GM21737 (cell line): ENCODE measurements around the gene OXSM.

Experiments
- ATAC-seq: cut with Tn5 transposase; IDR thresholded peaks from one replicate; pipeline ENCODE4 v1.9.1; 2021; ENCODE audit warnings: mild to moderate bottlenecking, moderate library complexity; ENCODE audit not compliant: unreplicated experiment

Gene OXSM

DNA sequence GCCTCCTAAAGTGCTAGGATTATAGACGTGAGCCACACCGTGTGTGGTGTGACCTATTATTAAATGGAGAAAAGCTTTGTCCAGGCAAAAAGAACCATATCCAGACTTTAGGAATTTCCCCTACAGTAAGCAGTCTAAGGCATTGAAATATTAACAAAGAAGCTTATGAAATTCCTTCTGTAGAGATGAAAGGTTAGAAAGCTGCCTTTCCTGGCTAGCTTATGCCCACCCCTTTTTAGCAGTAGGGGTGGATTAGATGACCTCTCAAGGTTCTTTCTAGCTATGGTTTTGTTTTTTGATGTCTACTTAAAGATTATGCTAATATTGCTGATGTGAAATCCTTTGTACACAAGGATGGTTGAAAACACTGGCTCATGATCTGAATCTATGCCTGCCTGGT lies 13.9 kb downstream of the OXSM start:
- no peak for ATAC-seq

DNA sequence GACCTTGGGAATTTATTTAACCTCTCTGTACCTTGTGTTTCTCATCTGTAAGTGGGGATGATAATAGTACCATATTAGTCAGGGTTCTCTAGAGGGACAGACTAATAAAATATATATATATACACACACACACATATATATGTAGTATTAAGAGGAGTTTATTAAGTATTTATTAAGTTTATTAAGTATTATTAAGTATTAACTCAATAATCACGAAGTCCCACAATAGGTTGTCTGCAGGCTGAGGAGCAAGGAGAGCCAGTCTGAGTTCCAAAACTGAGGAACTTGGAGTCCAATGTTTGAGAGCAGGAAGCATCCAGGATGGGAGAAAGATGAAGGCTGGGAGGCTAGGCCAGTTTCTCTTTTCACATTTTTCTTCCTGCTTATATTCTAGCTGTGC lies 14.8 kb downstream of the OXSM start:
- no peak for ATAC-seq

DNA sequence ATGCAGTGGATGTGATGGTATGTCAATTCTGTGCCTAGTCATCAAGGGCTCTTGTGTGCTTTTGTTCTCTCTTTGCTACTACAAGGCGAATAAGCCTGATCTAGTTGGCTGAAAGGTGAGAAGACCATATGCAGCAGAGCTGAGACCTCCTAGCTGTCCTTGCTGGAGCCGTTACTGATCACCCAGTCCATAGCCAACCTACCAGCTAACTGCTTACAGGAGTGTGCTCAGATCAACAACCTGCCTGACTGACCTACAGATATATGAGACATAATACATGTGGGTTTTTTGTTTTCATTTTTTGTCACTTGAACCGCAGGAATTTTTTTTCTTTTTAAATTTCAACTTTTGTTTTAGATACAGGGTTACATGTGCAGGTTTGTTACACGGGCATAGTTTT lies 22.8 kb downstream of the OXSM start:
- no peak for ATAC-seq

DNA sequence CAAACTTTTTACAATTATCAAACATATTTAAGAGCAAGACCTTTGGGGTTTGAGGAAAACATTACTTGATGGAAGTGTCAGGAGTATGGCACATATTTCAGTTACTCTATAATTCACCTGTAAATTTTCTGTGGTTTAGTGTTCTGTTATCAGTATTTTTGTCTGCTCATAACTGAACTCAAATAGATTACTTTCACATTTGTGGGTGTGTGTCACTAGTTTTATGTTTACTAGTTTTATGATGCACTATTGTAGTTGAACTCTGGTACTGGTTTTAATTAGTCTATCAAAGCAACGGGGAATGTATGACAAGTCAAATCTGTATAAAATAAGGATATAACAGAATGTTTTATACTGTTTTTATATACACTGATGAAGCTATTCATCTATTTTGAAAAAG lies 27.2 kb downstream of the OXSM start:
- no peak for ATAC-seq

DNA sequence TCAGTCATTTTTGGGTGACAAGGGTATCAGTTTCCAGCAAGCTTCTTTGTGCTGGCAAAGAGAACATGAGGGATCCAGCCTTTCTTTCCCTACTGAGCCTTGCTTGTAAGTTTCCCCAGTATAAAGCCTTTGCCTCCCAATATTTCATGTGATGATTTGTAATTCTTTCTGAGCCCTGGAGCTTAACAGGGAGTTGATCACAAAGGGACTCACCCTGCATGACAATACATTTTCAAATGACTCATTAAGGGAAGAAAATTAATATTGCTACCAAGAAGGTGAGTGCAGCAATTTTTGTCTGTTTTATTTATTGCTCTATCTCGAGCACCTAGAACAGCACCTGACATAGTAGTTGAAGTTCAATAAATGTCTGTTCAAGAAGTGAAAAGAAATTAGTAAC lies 27.7 kb downstream of the OXSM start:
- ATAC-seq, result no peak

DNA sequence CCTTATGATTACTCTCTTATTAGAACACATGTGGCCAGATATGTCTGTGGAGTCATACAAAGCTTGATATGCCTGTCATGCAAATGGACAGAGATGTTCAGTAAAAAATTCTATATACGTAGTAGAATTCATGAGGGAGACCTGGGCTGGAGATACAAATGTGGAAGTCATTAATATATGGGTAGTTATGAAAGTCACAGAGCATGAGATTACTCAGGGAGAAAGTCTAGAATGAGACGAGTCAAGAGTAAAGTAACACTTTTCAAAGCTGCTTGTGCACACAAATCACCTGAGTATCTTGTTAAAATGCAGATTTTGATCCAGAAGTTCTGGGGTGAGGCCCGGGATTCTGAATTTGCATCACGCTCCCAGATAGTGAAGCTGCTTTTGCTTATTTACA lies 28.4 kb downstream of the OXSM start:
- ATAC-seq, result no peak

DNA sequence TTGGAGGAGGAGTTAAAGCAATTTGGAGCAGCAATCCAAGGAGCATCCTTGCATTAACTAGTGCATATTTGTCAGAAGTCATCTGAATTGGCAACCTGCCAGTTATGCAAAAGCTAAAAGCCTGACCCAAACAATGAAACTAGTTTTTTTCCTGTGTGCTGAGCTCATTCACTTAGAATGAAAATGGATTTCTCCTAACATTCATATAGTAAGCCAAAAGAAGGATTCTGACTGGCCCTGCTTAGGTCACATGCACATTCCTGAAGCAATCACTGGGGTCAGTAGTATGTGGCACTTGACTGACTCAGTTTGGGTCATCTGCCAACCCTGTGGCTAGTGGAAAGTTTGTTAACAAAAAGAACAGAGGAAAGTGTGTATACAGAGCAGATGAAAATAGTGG lies 30.5 kb downstream of the OXSM start:
- ATAC-seq, result no peak

DNA sequence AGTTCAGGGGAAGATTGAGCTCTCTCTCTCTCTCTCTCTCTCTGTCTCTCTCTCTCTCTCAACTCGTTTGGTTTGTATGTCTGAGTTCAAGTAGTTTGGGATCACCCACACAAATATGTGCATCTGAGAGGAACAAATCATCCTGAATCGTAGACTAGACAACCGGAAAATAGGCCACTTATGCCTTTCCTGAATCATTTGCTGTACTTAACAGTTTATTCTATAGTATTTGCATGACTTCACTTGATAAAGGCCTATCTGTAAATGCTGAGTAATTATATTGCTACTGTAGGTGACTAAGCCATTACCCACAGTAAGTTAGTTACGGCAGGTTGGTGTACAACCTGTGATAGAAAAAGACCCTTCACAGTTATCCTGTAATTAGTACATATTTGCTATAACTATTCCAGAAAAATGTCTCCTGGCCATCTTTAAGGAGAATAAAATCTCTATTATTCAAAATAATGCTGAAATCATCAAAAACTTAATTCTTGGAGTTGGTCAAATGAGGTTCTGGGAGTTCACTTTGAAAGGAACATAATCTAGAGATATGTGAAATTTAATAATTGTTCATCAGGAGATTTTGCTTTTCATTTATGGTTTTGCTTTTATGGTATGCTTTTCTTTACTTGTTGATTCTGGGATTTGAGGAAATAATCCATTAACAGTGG lies 31.1 kb downstream of the OXSM start:
- ATAC-seq, result no peak

DNA sequence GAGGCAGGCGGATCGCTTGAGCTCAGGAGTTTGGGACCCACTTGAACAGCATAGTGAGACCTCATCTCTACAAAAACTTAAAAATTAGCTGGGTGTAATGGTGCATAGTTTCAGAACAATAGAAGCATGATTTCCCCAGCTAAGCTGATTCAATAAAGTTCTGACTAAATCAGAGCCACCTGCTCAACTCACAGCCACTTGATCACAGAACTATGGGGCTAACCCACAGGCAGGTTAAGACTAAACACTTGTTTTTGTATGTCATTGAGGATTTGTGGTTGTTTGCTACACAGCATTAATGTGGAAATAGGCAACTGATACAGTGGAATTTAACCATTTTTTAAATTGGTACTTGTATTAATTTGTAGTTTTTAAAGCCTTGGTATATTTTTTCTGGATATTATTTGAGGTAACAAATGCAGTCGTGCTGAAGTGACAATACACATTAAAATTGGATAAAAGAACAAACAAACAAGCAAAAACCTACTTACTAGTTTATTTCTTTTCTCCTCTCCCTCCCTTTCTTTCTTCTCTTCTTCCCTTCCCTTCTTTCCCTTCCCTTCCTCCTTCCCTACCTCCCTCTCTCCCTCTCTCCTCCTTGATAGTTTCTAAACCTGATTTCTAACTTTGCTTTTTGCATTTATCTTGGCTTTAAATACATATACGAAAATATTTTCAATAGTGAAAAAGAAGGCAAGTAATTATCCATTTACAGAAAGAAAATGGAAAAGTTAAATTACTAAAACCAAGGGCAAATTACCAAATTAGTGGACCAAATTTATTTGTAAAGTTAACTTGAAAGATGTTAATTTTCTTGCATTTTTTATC lies 32.1 kb downstream of the OXSM start:
- ATAC-seq, result no peak

DNA sequence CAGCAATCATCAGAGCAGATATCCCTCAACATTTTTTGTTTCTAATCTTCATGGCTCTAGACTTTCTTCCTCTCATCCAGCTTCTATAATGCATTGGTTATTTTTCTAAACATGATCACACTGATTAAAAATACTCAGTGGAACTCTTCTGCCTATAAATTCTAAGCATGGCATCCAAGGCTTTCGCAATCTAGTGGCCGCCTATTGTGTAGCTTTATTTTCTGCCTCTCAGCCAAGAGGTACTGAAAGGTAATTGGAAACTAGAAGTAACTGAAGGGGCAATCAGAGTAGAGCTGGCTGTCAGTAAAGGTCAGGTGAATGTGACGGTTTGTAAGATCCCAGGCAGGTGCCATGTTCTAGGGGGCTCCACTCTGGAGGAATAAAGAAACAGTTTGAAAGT lies 33.4 kb downstream of the OXSM start:
- no peak for ATAC-seq

DNA sequence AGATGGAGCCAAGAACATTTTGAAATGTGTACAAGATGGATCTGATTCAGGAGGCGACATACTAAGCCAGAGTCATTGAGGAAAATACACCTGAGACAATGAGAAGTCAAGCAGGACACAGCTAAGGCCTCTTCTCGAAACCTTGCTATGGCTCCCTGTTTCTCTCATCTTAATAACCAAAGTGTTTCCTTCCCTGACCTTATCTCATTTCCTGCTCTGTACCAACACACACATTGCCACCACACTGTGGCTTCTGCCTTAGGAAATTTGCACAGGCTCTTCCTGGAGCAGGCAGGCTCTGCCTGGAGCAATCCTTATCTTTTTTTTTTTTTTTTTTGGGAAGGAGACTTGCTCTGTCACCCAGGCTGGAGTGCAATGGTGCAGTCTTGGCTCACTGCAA lies 36.6 kb downstream of the OXSM start:
- no peak for ATAC-seq

DNA sequence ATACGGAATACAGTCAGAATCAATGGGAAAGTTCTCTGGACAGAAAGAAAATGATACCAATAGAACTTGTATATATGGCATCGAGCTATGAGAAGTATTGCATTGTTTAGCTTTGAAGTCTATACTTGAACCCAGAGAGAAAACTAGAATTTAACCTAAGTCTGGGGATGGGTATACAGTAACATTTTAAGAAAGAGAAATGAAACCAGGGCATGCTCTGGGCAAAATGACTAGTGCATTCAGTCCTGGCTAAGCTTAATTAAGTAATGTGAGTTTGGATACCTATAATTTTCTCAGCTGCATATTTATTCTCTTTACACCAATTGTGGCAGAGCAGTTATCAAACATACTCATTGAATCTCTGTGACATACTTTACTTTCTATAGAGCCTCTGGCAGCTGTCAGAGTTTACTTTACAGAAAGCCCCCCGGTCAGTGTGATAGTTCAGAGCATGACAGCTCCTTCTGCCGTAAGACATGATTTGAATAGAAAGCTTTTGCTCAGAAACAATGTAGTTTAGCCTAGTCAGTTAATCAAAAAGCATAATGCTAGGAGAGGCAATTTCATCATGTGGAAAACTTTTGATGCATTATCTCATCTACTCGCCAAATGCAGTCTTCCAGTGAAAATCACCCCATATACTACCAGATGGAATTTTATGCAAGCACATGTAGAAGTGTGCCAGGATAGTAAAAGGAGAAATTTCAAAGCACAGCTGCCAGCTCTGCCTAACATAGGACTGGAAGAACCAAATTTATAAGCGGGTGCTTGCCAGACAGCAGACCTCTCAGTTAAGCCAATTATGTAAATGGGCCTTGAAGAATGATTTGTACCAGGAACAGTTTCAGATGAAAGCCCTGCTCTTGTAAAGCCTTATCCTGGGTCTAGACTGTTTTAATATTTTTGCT lies 40.7 kb downstream of the OXSM start:
- ATAC-seq, result no peak

DNA sequence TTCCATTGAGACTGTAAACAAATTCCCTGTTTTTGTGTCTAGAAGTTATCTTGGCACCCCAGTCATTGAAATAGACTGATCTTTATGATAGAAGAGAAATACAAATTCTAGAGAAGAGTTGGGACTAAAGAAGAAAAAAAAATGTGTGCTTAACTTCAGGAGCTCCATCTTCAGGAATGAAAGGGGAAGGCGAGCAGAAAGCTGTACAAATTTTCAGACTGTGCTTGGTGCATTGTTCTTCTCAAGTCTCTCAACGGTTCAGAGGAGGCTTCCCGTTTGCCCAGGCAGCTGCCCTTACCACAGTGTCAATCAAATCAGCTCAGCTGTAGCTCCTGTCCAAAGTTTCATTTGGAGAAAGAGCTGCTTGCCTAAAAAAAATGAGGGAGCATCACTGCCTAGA lies 41.7 kb downstream of the OXSM start:
- ATAC-seq, result peak; percentile 52

DNA sequence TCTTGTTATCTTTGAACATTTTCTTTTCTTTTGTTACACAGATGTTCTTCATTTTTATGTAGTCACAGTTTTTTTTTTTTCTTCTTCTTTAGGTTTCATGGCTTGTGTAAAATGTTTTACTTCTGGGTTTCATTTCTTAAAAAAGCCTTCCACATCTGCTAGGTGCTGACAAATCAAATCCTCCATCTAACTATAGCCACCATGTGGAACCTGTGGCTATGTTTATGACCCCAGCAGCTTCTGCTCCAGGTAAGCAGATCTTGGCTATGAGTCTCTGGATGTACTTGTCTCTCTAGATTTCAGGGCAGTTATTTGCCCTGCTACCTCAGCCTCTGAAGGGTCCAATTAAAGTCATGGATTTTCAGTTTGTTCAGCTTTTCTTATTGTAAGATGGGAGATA lies 44.5 kb downstream of the OXSM start:
- peak; percentile 73 for ATAC-seq

DNA sequence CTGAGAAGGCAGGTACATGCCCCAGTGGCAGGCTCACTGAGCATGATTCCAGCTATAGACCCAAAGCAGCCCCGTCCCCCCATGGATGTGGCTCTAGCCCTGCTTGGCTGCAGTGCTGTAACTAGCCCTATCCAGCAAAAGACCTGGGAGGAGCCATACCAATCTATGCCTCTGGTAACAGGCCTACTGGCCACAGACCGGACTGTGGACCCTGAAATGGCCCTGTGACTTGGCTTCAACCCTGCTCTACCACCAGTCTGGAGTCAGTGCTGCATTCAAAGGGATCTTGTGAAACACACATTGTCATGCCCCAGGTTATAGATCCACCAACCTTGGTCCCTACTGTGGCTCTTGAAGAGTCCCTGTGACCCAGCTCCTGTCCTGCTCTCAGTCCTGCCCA lies 46.7 kb downstream of the OXSM start:
- no peak for ATAC-seq

DNA sequence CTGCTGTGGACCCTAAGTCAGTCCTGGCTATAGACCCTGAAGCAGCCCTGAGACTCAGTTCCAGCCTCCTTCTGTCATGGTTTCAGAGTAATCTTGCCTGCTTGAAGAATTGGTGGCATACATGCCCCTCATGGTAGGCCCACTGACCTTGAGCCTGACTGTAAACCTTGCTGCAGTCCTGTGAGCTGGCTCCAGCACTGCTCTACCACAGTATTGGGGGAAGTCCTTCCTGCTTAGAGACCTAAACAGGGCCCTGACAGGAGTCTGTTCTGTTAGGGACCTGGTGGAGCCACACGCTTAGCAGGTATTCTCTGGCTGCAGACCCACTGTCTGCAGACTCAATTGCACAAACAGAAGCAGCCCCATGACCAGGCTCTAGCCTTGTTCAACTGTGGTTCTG lies 47.1 kb downstream of the OXSM start:
- ATAC-seq, result no peak

DNA sequence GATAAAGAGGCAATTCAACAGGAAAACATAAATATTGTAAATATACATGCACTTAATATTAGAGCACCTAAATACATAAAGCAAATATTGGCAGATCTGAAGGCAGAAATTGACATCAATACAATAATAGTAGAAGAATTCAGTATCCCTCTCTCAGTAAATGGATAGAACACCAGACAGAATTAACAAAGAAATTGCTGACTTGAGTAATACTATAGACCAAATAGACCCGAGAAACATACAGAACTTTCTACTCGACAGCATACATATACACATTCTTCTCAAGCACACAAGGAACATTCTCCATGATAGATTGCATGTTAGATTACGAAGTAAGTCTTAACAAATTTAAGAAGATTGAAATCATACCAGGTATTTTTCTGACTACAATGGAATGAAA lies 50.2 kb downstream of the OXSM start:
- no peak for ATAC-seq

DNA sequence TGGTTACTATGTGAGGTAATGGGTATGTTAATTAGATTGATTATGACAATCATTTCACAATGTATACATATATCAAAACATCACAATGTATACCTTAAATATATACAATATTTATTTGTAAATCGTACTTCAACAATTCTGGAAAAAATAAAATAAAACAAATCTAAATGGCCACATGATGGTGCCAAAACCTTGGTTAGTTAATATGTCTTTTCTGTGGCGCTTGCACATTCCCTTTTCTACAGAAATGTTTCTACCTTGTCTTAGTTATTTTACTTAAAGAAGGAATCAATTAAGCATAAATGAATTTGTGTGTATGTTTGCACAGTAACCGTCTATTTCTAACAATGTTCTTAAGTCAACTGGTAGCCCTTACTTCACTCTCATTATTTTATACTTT lies 53.4 kb downstream of the OXSM start:
- ATAC-seq, result no peak
